Lung (tissue), 12 donors: ENCODE results near the gene FCER2. TPM values are rescaled to one million over a fixed set of nuclear protein-coding genes. Genes with fewer than 3 reads are reported as not detected.
"Not testable (repeated sequence)": the region's sequence is repeated elsewhere in the genome, so short reads cannot be mapped to it uniquely, and the experiment has no call there.

ENCODE experiments used
- ATAC-seq: fragments of 200-7000 bp; cut with Tn5 transposase; one replicate; pipeline ENCODE4 v1.9.1; 2020; ENCODE audit warnings: moderate number of reproducible peaks; ENCODE audit not compliant: insufficient read depth, low FRiP score
- DNase-seq, 3 donors: peaks; one replicate each; pipeline ENCODE4 v3.0.0-alpha.2; 2013 to 2017
- H3K27ac ChIP-seq, 2 donors: one replicate each; pipeline ENCODE4 v1.5.1; 2013; ENCODE audit warnings: mild to moderate bottlenecking in 2 of 2, moderate library complexity in 2 of 2, control low read depth in 1 of 2, inconsistent platforms in 1 of 2, low read depth in 1 of 2, low read length in 1 of 2
- H3K27me3 ChIP-seq, 3 donors: one replicate each; pipeline ENCODE4 v1.5.1; 2013; ENCODE audit warnings: low read length in 2 of 3; ENCODE audit not compliant: control insufficient read depth in 3 of 3, insufficient read depth in 3 of 3
- H3K36me3 ChIP-seq, 4 donors: one replicate each; pipeline ENCODE4 v1.5.1; 2013; ENCODE audit warnings: low read length in 4 of 4, mild to moderate bottlenecking in 1 of 4, moderate library complexity in 1 of 4; ENCODE audit not compliant: control insufficient read depth in 4 of 4, insufficient read depth in 4 of 4
- H3K4me1 ChIP-seq, 5 donors: one replicate each; pipeline ENCODE4 v1.5.1; 2013; ENCODE audit warnings: low read length in 5 of 5, mild to moderate bottlenecking in 2 of 5, moderate library complexity in 1 of 5; ENCODE audit not compliant: control insufficient read depth in 5 of 5, insufficient read depth in 5 of 5
- H3K4me3 ChIP-seq: one replicate; pipeline ENCODE4 v1.5.1; 2013; ENCODE audit warnings: mild to moderate bottlenecking, control low read depth, moderate library complexity
- H3K9ac ChIP-seq, 2 donors: one replicate each; pipeline ENCODE4 v1.5.1; 2013; ENCODE audit warnings: low read length in 2 of 2, control low read depth in 1 of 2; ENCODE audit not compliant: insufficient read depth in 1 of 2
- H3K9me3 ChIP-seq, 4 donors: one replicate each; pipeline ENCODE4 v1.5.1; 2013; ENCODE audit warnings: low read length in 3 of 4, mild to moderate bottlenecking in 1 of 4, moderate library complexity in 1 of 4; ENCODE audit not compliant: control insufficient read depth in 4 of 4, insufficient read depth in 3 of 4
- WGBS, 2 donors: extraction: QIAGEN DNeasy Blood & Tissue Kit; methylation state at CpG; one replicate each; pipeline ENCODE4 v1.1.7; 2013; 5-methylcytosine and 5-hydroxymethylcytosine counted together
- polyA plus RNA-seq, 2 donors: library from polyadenylated mRNA; stranded (reverse); fragments of 200-250 nt; gene quantifications; one replicate each; pipeline ENCODE4 v1.2.1, GENCODE V29; 2013
- total RNA-seq, 2 donors: library from RNA; depleted of rRNA in 1 of 2; stranded (reverse); fragments of >200 nt in 1 of 2; gene quantifications; one replicate each; pipeline ENCODE4 v1.2.1, GENCODE V29; 2014 to 2021
- TF ChIP-seq, protein P1 (sequence below): IDR thresholded peaks from 2 replicates; pipeline ENCODE4 v1.5.1; 2012; ENCODE audit warnings: mild to moderate bottlenecking; ENCODE audit errors: control extremely low read depth, extremely low read depth
- donor health status: control.
- donor health status: control.
- donor health status: Bipolar disorder and iron deficiency.
- donor health status: healthy.
- donor health status: DM: yes; HTN: yes; CAD: no.

Gene FCER2
- total and polyA plus RNA-seq, 4 donors = 0.37 to 1.2 (median 0.45) TPM

DNA sequence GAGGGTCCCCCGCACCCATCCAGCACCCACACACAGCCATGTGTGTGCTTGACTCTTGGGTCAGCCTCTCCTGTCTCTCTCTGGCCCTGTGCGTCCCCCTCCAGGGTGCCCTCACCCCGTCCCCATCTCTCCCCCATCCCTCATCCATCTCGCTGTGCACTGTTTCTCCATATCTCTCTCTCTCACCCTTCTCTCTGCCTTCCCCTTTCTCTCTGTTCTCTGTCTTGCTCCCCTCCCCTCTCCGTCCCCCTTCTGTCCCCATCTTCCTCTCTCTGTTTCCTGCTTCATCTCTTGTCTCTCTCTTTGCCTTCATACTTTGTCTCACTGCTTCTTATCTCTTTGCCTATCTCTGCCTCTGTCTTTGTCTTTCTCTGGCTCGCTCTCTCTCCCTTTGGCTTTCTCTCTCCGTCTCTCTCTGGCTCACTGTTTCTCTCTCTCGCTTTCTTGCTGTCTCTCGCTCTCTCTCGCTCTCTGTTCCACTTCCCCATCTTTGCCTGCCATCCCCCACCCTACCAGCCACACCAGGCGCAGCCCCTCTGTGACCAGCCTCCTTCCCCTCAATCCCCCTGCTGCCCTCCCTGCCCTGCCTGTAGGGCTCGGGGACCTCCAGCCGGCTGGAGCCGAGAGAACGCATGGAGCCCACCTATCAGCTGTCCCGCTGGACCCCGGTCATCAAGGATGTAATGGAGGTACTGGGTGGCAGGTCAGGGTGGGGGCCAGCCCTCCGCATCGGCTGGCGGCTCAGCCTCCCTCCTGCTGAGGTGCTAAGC lies 56.1 kb downstream of the FCER2 start:
- no peak for DNase-seq
- peaks cover 0 to 3% (median 0%) of the 10 kb centered on the region in 3 donors for H3K27me3 ChIP-seq
- H3K4me1 ChIP-seq = peaks cover 0 to 4% (median 0%) of the 10 kb centered on the region in 5 donors
- WGBS, 2 donors = 41 to 67% methylated on average over 19 to 20 of the region's 20 CpGs
- H3K9me3 ChIP-seq = no peaks in the 10 kb centered on the region
- TF ChIP-seq, protein P1, sequence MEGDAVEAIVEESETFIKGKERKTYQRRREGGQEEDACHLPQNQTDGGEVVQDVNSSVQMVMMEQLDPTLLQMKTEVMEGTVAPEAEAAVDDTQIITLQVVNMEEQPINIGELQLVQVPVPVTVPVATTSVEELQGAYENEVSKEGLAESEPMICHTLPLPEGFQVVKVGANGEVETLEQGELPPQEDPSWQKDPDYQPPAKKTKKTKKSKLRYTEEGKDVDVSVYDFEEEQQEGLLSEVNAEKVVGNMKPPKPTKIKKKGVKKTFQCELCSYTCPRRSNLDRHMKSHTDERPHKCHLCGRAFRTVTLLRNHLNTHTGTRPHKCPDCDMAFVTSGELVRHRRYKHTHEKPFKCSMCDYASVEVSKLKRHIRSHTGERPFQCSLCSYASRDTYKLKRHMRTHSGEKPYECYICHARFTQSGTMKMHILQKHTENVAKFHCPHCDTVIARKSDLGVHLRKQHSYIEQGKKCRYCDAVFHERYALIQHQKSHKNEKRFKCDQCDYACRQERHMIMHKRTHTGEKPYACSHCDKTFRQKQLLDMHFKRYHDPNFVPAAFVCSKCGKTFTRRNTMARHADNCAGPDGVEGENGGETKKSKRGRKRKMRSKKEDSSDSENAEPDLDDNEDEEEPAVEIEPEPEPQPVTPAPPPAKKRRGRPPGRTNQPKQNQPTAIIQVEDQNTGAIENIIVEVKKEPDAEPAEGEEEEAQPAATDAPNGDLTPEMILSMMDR = no peak
- ATAC-seq = no peak
- peaks cover 0 to 23% (median 0%) of the 10 kb centered on the region in 4 donors for H3K36me3 ChIP-seq
- no peak overlapping the region for H3K4me3 ChIP-seq
- H3K27ac ChIP-seq = no peak overlapping the region
- H3K9ac ChIP-seq = no peak overlapping the region

DNA sequence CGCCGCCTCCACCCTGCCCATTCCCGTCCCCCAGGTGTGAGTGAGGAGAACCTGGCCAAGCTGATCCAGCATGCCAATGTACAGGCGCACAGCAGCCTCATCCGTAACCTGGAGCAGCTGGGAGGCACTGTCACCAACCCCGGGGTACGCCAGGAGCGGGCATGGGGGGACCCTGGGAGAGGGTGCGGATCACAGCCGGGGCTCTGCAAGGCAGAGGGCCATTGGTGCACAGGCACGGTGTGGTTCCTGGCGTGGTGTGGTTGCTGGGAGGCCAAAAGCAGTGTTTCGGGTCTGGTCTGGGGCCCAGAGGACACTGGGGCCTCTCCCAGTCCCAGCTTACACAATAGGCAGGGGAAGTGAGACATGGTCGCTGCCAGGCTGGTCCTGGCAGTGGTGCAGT lies 56.8 kb downstream of the FCER2 start:
- DNase-seq (no peak), ATAC-seq (no peak)
- Histone ChIP-seq H3K27me3 (no peaks in the 10 kb centered on the region), H3K4me3 (no peak overlapping the region), H3K4me1 (peaks cover 0 to 6% (median 0%) of the 10 kb centered on the region in 5 donors), H3K9ac (no peak overlapping the region), H3K36me3 (peaks cover 0 to 24% (median under 1%) of the 10 kb centered on the region in 4 donors), H3K27ac (no peak overlapping the region), H3K9me3 (no peaks in the 10 kb centered on the region)
- TF ChIP-seq, protein P1 = no peak
- WGBS, 2 donors = 55 to 82% methylated on average over 14 of the region's 14 CpGs

DNA sequence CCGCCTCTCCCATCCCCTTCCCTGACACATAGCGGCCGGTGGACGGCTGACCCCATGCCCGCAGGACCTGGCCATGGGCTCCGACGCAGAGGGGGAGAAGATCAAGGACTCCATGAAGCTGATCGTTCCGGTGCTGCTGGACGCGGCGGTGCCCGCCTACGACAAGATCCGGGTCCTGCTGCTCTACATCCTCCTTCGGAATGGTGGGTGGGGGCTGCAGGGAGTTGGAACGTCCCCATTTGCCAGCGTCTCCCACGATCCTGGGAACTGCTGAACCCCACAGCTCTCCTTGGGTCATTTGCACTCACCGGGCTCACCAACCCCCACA lies 57.4 kb downstream of the FCER2 start:
- no peak overlapping the region for H3K9ac ChIP-seq
- TF ChIP-seq, protein P1 = no peak
- no peak overlapping the region for H3K27ac ChIP-seq
- DNase-seq = no peak
- H3K27me3 ChIP-seq = no peaks in the 10 kb centered on the region
- 95 to 96% methylated on average over 19 to 20 of the region's 20 CpGs for WGBS, 2 donors
- peaks cover 0 to 12% (median 0%) of the 10 kb centered on the region in 5 donors for H3K4me1 ChIP-seq
- no peak for ATAC-seq
- H3K4me3 ChIP-seq = no peak overlapping the region
- peaks cover 0 to 24% (median 3%) of the 10 kb centered on the region in 4 donors for H3K36me3 ChIP-seq
- peaks cover 0 to 2% (median 0%) of the 10 kb centered on the region in 4 donors for H3K9me3 ChIP-seq

DNA sequence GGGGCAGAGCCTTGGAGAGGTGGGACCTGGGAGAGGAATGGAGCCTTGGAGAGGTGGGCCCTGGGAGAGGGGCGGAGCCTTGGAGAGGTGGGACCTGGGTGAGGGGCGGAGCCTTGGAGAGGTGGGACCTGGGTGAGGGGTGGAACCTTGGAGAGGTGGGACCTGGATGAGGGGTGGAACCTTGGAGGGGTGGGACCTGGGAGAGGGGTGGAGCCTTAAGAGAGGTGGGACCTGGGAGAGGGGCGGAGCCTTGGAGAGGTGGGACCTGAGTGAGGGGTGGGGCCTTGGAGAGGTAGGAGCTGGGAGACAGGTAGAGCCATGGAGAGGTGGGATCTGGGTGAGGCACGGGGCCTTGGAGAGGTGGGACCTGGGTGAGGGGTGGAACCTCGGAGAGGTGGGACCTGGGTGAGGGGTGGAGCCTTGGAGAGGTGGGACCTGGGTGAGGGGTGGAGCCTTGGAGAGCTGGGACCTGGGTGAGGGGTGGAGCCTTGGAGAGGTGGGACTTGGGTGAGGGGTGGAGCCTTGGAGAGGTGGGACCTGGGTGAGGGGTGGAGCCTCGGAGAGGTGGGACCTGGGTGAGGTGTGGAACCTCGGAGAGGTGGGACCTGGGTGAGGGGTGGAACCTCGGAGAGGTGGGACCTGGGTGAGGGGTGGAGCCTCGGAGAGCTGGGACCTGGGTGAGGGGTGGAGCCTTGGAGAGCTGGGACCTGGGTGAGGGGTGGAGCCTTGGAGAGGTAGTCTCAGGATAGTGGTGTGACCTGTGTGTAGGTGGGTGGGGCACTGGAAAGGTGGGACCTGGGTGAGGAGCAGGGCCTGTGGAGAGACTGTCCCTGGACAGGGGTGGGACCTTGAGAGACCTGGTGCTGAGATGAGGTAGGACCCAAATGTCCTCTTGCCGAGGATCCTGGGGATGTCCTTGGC lies 58.0 kb downstream of the FCER2 start:
- Histone ChIP-seq H3K4me1 (peaks cover 0 to 12% (median 0%) of the 10 kb centered on the region in 5 donors), H3K36me3 (peaks cover 0 to 24% (median 3%) of the 10 kb centered on the region in 4 donors)
- not testable (repeated sequence) for ATAC-seq, DNase-seq, H3K9ac ChIP-seq, H3K9me3 ChIP-seq, H3K4me3 ChIP-seq, H3K27me3 ChIP-seq, H3K27ac ChIP-seq
- 67 to 91% methylated on average over 9 to 10 of the region's 10 CpGs for WGBS, 2 donors
